Measurements from ENCODE around the gene EXOC1L. TPM values are rescaled to one million over a fixed set of nuclear protein-coding genes. Genes with fewer than 3 reads are reported as not detected.

Gene EXOC1L
- not detected for total RNA-seq
- polyA plus RNA-seq = under 1 TPM in 1 of 3 donors, not detected in 2; 0.17 TPM
- long read RNA-seq, donor 1 = 0 reads
- long read RNA-seq, donor 2 = 0 reads
- long read RNA-seq, donor 3 = 0 reads
- long read RNA-seq, donor 4 = 0 reads
- long read RNA-seq, donor 5 = 0 reads
- long read RNA-seq, donor 6 = 0 reads
- long read RNA-seq, donor 7 = 0 reads
- long read RNA-seq, donor 8 = 0 reads
- long read RNA-seq, donor 9 = 0 reads
- long read RNA-seq, donor 10, partial matches to known transcripts = 0 of 1 reads
- long read RNA-seq, donor 10, other reads (novel, unspliced or antisense) = 0 of 1 reads

- WGBS, 4 donors = 7 to 14% (median 11%) methylated on average over 13 of the region's 13 CpGs
- intact Hi-C loops (cut with DNase I) = no loop called here
Observed at GRCh38 chr4:55819634-55820033, at the start of gene EXOC1L. TSS of gene EXOC1L (plus strand) at chr4:55819790. CDS start at chr4:55820027, 237 bp downstream.

GRCh38 chr4:55770662-55771061 is 48.9 kb upstream of the EXOC1L start:
- H3K9me3 ChIP-seq (replicated peaks in 1 of 3) = no peaks in the 10 kb centered on the region
- intact Hi-C loops (cut with DNase I) = no loop called here
- H3K27me3 ChIP-seq = no peaks in the 10 kb centered on the region
- H3K4me1 ChIP-seq (replicated peaks in 1 of 2) = no peaks in the 10 kb centered on the region
- DNase-seq = no peak
- no peaks in the 10 kb centered on the region for H3K36me3 ChIP-seq (replicated peaks in 1 of 2)
- H3K4me3 ChIP-seq = no peak overlapping the region
- 66 to 75% (median 73%) methylated on average over 3 of the region's 3 CpGs for WGBS, 4 donors
- H3K27ac ChIP-seq = no peak overlapping the region
- TF ChIP-seq CTCF (IDR thresholded peaks at IDR 0.05) (no peak), POLR2A (IDR thresholded peaks at IDR 0.05) (no peak)

More at GRCh38 chr4:55819634-55820033, at the start of gene EXOC1L:
- peak in 2 of 7 donors; percentile 2 to 13 for DNase-seq
- Histone ChIP-seq H3K4me3 (no peak within 1 kb of the TSS), H3K9me3 (replicated peaks in 1 of 3) (no peaks in the 10 kb centered on the region), H3K4me1 (replicated peaks in 1 of 2) (no peaks in the 10 kb centered on the region), H3K27me3 (peaks cover 5% of the 10 kb centered on the region), H3K27ac (no peak within 1 kb of the TSS), H3K36me3 (replicated peaks in 1 of 2) (no peaks in the 10 kb centered on the region)
- TF ChIP-seq CTCF (IDR thresholded peaks at IDR 0.05) (no peak), POLR2A (IDR thresholded peaks at IDR 0.05) (no peak)

- 46 to 67% (median 56%) methylated on average over 2 of the region's 2 CpGs for WGBS, 4 donors
- TF ChIP-seq CTCF (IDR thresholded peaks at IDR 0.05) = no peak
- TF ChIP-seq POLR2A (IDR thresholded peaks at IDR 0.05) = no peak
- no peak for DNase-seq
- intact Hi-C loops (cut with DNase I) = no loop called here
- no peaks in the 10 kb centered on the region for H3K9me3 ChIP-seq (replicated peaks in 1 of 3)
- no peak overlapping the region for H3K4me3 ChIP-seq
- no peaks in the 10 kb centered on the region for H3K27me3 ChIP-seq
- H3K36me3 ChIP-seq (replicated peaks in 1 of 2) = no peaks in the 10 kb centered on the region
- no peak overlapping the region for H3K27ac ChIP-seq
- no peaks in the 10 kb centered on the region for H3K4me1 ChIP-seq (replicated peaks in 1 of 2)
Observed at GRCh38 chr4:55781341-55781740, 38.2 kb upstream of the EXOC1L start.

GRCh38 chr4:55781812-55782211 is 37.8 kb upstream of the EXOC1L start:
- Histone ChIP-seq H3K27me3 (no peaks in the 10 kb centered on the region), H3K4me1 (replicated peaks in 1 of 2) (no peaks in the 10 kb centered on the region), H3K27ac (no peak overlapping the region), H3K36me3 (replicated peaks in 1 of 2) (no peaks in the 10 kb centered on the region), H3K9me3 (replicated peaks in 1 of 3) (no peaks in the 10 kb centered on the region), H3K4me3 (no peak overlapping the region)
- intact Hi-C loops (cut with DNase I) = no loop called here
- WGBS, 4 donors = 69 to 77% (median 74%) methylated on average over 1 of the region's 1 CpG
- TF ChIP-seq CTCF (IDR thresholded peaks at IDR 0.05) (no peak), POLR2A (IDR thresholded peaks at IDR 0.05) (no peak)
- no peak for DNase-seq

All from adrenal gland (tissue), 19 donors.